ENCODE data around the gene GZF1. TPM values are rescaled to one million over a fixed set of nuclear protein-coding genes. Genes with fewer than 3 reads are reported as not detected.

GZF1 gene
- total RNA-seq, 1 experiment from 2014 or later = 17.0 TPM

DNA sequence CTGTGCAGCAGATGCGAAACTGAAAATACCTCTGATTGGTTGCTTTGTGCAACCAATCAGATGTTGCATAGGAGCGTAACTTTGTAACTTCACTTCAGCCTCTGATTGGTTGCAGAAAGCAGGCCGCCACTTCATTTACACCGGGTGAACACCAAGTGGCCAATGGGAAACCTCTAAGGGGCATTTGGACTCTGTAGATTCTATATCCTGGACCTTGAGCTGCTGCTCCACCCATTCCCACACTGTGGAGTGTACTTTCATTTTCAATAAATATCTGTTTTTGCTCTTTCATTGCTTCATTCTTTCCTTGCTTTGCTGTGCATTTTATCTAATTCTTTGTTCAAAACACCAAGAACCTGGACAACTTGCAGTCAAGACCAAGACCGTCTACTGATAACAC, 25.5 kb upstream of the GZF1 start:
- no peaks in the 10 kb centered on the region for H3K4me1 ChIP-seq (ENCODE audit: insufficient read depth, low read length)
- no peak overlapping the region for H3K4ac ChIP-seq (ENCODE audit: low read depth, low read length)
- H3K9me3 ChIP-seq (ENCODE audit: control insufficient read depth, low read depth, low read length) = no peaks in the 10 kb centered on the region
- no peaks in the 10 kb centered on the region for H3K27me3 ChIP-seq (ENCODE audit: insufficient read depth, low read length)
- H3T11ph ChIP-seq (ENCODE audit: low read length) = no peak overlapping the region
- no peaks in the 10 kb centered on the region for H3K79me1 ChIP-seq (ENCODE audit: insufficient read depth, low read depth, low read length, poor library complexity, severe bottlenecking)
- no peak overlapping the region for H2BK120ac ChIP-seq (ENCODE audit: low read depth, low read length, poor library complexity, severe bottlenecking)
- no peak overlapping the region for H4K91ac ChIP-seq (ENCODE audit: insufficient read length, low read depth, low read length)
- no peak overlapping the region for H3K4me2 ChIP-seq (ENCODE audit: insufficient read depth, insufficient read length, low read length)
- H2AK5ac ChIP-seq (ENCODE audit: insufficient read length, low read length) = no peak overlapping the region
- no peak overlapping the region for H4K8ac ChIP-seq (replicated peaks; ENCODE audit: insufficient read length, low read depth, low read length)
- H3K18ac ChIP-seq (ENCODE audit: insufficient read length, low read depth, low read length) = no peak overlapping the region
- no peak overlapping the region for H2AFZ ChIP-seq (ENCODE audit: low read length)
- H3K4me3 Mint-ChIP-seq = no peak overlapping the region
- H3K14ac ChIP-seq (ENCODE audit: insufficient read depth, low read length) = no peak overlapping the region
- H3K36me3 Mint-ChIP-seq (ENCODE audit: insufficient read depth in 1 of 3, low read depth in 3 of 3) = no peaks in the 10 kb centered on the region; a peak in 1 of 7 replicates
- no peaks in the 10 kb centered on the region for H3K23me2 ChIP-seq (ENCODE audit: insufficient read length, low read depth, low read length, poor library complexity, severe bottlenecking)
- no peak overlapping the region for H3K27ac Mint-ChIP-seq
- H2BK20ac ChIP-seq (ENCODE audit: low read depth, low read length, poor library complexity, severe bottlenecking) = no peak overlapping the region
- H3K9ac ChIP-seq (ENCODE audit: extremely low read depth, insufficient read length, low read length) = no peak overlapping the region
- no peaks in the 10 kb centered on the region for H3K79me2 ChIP-seq (ENCODE audit: insufficient read depth, low read length)
- no peak overlapping the region for H2BK15ac ChIP-seq (ENCODE audit: low read depth, low read length)
- no peaks in the 10 kb centered on the region for H3K9me3 Mint-ChIP-seq
- H3K23ac ChIP-seq (ENCODE audit: insufficient read length, low read depth, low read length) = no peak overlapping the region
- no peak overlapping the region for H3K56ac ChIP-seq (ENCODE audit: insufficient read length, low read depth, low read length)
- peaks cover 7% of the 10 kb centered on the region; the same call in 1 of the 2 replicates for H3K27me3 Mint-ChIP-seq (ENCODE audit: low read depth)
- no CpG with 5 or more reads among the region's 5 CpGs for WGBS (ENCODE audit: extremely low coverage, insufficient read length, low lambda C conversion rate)
- no peak for DNase-seq
- H2BK5ac ChIP-seq (ENCODE audit: insufficient read length, low read length) = no peak overlapping the region
- TF ChIP-seq CTCF (conservative IDR thresholded peaks at IDR 0.05) = no peak
- no peaks in the 10 kb centered on the region for H4K20me1 ChIP-seq (ENCODE audit: control insufficient read depth, insufficient read depth, insufficient read length)
- no peak overlapping the region for H3K27ac ChIP-seq (ENCODE audit: insufficient read length, low read depth, low read length)
- H2BK12ac ChIP-seq (ENCODE audit: insufficient read length, low read depth, low read length) = no peak overlapping the region
- H3K4me1 Mint-ChIP-seq = peaks cover 8 to 10% of the 10 kb centered on the region in 2 experiments
- H4K5ac ChIP-seq (ENCODE audit: insufficient read length, low read depth, low read length) = no peak overlapping the region
